HG03135 (cell line): ENCODE results near the gene TMEM184A.

Source experiments
- ATAC-seq: cut with Tn5 transposase; IDR thresholded peaks from one replicate; pipeline ENCODE4 v1.9.1; 2021; ENCODE audit warnings: mild to moderate bottlenecking, moderate library complexity; ENCODE audit not compliant: unreplicated experiment

The TMEM184A gene

GRCh38 chr7:1555813-1556543, at the start of gene TMEM184A:
TSS of gene TMEM184A (minus strand) at chr7:1556205. CDS start at chr7:1555484, 721 bp downstream.
- ATAC-seq, result no peak

GRCh38 chr7:1604383-1604782, 48.4 kb upstream of the TMEM184A start:
- no peak for ATAC-seq

GRCh38 chr7:1603346-1604225, 47.6 kb upstream of the TMEM184A start:
- no peak for ATAC-seq

DNA sequence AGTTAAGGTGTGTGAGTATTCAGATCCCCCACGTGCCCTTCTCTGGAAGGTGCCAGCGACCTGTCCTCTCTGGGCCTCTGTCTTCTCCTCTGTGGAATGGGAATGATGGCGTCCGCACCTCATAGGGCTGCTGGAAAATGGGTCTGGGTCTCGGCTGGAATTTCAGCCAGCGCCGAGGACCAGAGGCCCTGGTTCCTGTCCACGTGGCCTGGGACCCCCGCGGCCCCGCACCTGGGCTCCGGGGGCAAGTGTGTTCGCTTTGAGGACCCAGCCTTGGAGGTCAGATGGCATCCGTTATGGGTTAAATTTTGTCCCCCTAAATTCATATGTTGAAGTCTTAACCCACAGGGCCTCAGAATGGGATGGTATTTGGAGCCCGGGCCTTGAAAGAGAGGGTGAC, 46.4 kb upstream of the TMEM184A start:
- ATAC-seq, result no peak

DNA sequence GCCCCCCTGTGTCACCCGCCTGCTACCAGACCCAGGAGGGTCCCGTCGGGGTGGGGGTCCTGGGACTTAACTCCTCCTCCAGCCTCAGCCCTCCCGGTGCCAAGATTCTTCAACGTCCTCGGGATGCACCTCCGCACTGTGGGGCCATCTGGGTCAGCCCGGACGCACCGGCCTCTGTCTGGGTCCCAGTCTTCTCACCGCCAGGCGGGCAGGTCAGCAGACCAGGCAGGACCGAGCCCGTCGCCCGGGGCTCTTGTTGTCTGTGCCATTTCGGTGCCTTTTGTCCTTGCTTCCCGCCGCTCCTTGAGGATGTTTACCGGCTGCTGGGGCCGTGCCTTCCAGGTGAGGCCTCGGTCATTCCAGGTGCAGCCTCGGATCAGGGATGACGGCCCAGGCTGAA, 46.0 kb upstream of the TMEM184A start:
- no peak for ATAC-seq

GRCh38 chr7:1599640-1600395, 43.8 kb upstream of the TMEM184A start:
- ATAC-seq, result no peak

- no peak for ATAC-seq
Observed at GRCh38 chr7:1598961-1599639, 43.1 kb upstream of the TMEM184A start.

DNA sequence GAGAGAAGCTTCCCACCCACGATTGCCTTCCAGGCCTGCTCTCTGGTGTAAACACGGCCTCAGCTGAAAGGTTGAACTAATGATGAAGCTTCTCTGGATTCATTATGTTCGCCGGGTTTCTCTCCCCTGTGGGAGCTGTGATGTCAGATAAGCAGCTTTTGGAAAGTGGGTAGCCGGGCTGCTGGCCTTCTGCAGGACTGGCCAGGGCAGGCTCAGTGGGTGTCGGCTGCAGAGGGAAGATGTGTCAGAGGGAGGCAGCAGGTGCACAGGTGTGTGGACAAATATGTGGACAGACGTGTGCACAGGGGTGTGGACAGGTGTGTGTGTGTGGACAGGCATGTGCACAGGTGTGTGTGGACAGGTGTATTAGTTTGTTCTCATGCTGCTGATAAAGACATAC, 42.3 kb upstream of the TMEM184A start:
- no peak for ATAC-seq

- ATAC-seq, result no peak
Observed at GRCh38 chr7:1597791-1598190, 41.8 kb upstream of the TMEM184A start.

DNA sequence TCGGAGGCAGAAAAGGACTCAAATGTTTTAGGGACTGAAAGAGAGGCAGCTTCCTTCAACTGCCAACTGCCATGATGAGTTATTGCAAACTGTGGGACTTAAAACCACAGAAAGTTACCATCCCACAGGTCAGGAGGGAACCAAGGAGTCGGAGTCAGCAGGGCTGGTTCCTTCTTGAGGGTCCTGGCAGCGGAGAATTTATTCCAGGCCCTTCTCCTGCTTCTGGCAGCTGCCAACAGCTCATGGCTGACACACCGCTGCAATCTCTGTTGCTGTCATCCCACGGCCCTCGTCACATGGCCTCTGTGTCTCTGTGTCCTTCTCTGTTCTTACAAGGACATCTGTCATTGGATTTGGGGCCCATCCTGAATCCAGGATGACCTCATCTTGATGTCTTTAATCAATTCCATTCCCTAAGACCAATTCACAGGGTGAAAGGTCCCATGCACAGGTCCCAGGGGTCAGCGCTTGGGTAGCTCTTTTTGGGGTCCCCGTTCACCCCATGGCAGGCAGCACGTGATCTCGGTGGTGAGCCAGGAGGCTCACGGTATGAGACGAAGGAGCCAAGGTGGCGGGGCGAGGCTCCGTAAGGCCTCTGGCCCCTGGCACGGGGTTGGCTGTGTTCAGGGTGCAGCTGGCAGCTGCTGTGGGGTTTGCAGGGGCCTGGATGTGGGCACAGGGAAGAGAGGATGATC, 41.2 kb upstream of the TMEM184A start:
- no peak for ATAC-seq

- ATAC-seq, result no peak
Observed at GRCh38 chr7:1596181-1597043, 40.4 kb upstream of the TMEM184A start.

- no peak for ATAC-seq
Observed at GRCh38 chr7:1595636-1596035, 39.6 kb upstream of the TMEM184A start.

GRCh38 chr7:1595027-1595426, 39.0 kb upstream of the TMEM184A start:
- no peak for ATAC-seq

DNA sequence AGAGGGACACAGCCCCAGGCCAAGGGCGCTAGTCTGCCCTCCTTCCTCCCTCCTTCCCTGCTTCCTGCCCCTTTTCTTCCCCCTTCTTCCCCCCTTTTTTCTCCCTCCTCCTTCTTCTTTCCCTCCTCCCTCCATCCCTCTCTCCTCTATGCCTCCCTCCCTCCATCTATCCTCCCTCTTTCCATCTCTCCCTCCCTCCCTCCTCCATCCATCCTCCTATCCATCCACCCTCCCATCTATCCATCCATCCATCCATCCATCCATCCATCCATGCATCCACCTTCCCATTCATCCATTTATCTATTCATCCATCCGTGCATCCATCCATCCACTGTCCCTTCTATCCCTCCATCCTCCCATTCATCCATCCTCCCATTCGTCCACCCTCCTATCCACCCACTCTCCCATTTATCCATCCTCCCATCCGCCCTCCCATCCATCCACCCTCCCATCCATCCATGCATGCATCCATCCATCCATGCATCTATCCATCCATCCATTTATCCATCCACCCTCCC, 38.0 kb upstream of the TMEM184A start:
- no peak for ATAC-seq

DNA sequence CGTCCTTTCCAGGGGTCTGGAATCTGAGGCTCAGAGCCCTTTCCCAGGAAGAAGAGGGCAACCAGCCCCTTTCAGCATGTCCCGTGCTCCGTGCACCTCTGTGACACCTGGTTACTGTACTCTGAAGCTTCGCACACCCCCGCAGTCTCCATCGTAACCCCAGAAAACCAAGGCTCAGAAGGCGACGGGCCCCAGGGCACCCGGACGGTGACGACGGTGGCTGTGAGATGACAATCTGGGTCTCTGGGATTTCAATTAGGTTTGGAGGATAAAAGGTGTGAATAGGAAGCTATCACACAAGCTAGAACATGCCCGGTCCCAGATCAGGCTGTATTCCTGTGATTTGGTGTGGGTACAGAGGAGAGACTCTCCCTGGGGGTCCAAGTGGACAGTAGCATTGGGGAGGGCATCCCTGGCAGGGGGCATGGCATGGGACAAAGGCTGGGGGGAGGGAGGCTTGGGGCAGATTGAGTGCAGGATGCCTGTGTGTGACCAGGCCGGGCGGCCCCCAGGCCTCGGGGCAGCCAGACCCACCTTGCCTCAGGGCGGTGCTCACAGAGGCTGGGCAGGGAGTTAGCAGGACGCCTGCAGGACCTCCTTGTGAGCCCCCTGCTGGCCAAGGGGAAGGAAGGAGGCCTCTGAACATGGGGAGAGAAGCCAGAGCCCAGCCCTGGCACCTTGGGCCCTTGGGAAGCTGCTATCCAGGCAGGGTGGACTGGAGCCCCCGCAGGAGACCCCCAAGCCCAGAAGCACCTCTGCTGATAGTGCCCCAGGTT, 37.3 kb upstream of the TMEM184A start:
- ATAC-seq, result no peak

DNA sequence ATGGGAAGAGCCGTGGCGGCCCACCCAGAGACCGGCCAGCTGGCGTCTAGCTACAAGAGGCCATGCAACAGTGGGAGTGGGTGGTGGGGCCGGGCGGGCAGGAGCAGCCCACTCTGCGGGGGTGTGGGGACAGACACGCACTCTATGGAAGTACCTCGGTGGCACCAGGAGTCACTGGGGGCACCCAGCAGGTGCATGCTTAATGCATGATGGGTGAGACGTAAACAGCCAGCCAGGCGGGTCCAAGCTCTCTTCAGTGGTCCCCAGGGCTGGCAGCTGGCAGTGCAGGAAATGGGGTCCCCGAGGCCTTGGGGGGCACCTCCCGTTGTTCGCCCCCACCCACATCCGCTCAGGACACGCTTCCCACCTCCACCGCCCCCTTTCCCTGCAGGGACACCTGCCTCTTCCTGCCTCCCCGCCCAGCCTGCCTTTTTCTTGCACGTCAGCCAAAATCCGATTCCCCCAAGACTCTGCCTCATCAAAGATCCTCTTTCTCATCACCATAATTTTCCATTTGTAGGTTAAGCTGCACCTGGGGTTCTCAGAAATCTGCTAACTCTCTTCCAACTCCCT, 36.4 kb upstream of the TMEM184A start:
- no peak for ATAC-seq

GRCh38 chr7:1591876-1592275, 35.9 kb upstream of the TMEM184A start:
- ATAC-seq, result no peak

DNA sequence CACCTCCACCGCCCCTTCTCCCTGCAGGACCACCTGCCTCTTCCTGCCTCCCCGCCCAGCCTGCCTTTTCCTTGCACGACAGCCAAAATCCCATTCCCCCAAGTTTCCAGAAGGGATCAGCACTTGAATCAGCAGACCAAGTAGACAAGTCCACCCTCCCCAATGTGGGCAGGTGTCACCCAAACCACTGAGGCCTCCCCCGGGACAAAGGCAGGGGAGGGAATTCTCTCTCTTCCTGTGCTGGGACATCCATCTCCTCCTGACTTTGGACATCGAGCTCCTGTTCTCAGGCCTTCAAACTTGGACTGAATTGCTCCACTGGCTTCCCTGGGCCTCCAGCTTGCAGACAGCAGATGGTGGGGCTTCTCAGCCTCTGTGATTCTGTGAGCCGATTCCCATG, 35.4 kb upstream of the TMEM184A start:
- no peak for ATAC-seq
